Activated naive CD8-positive, alpha-beta T cell treated with anti-CD3 and anti-CD28 coated beads for 36 hours (primary cell): ENCODE results near the gene CLEC17A. TPM values are rescaled to one million over a fixed set of nuclear protein-coding genes. Genes with fewer than 3 reads are reported as not detected.
"Not testable (repeated sequence)": the region's sequence is repeated elsewhere in the genome, so short reads cannot be mapped to it uniquely, and the experiment has no call there.

Experiments
- DNase-seq: peaks from one replicate; pipeline ENCODE4 v3.0.0; 2021
- H3K27ac Mint-ChIP-seq: one replicate; pipeline ENCODE4 v1.8.0; 2022; ENCODE audit warnings: mild to moderate bottlenecking, moderate library complexity, mixed read lengths
- H3K27me3 Mint-ChIP-seq: one replicate; pipeline ENCODE4 v1.8.0; 2022; ENCODE audit warnings: mild to moderate bottlenecking, mixed read lengths
- H3K36me3 Mint-ChIP-seq: one replicate; pipeline ENCODE4 v1.8.0; 2021; ENCODE audit warnings: mild to moderate bottlenecking, mixed read lengths
- H3K4me1 Mint-ChIP-seq: one replicate; pipeline ENCODE4 v1.8.0; 2021; ENCODE audit warnings: mixed read lengths
- H3K4me3 Mint-ChIP-seq: one replicate; pipeline ENCODE4 v1.8.0; 2022; ENCODE audit warnings: mild to moderate bottlenecking, moderate library complexity, mixed read lengths
- H3K9me3 Mint-ChIP-seq: one replicate; pipeline ENCODE4 v1.8.0; 2022; ENCODE audit warnings: mixed read lengths
- total RNA-seq, 2 experiments: library from RNA; stranded (reverse); gene quantifications; one replicate each; pipeline ENCODE4 v1.2.3, GENCODE V29; 2021

CLEC17A gene
- total RNA-seq, 2 experiments from 2014 or later: 0.64 to 0.84 TPM

DNA sequence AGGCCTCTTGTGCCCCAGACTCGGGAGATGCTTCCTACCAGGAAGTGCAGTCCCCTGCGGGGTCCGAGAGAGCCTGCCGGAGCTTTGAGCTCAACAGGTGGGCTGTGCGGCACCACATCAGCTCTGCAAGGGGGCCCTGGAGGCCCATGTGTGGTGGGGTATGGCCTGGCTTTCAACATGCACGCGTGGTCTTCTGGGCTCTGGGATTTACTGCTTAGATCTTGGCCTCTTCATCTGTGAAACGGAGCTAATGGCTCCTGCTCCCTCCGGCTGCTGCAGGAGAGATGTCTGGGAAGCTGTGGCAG lies 29.0 kb upstream of the CLEC17A start:
- DNase-seq: no peak
- peaks cover 9% of the 10 kb centered on the region for H3K36me3 Mint-ChIP-seq
- H3K9me3 Mint-ChIP-seq: no peaks in the 10 kb centered on the region
- H3K27me3 Mint-ChIP-seq: no peaks in the 10 kb centered on the region
- H3K27ac Mint-ChIP-seq: no peak overlapping the region
- H3K4me3 Mint-ChIP-seq: no peak overlapping the region
- H3K4me1 Mint-ChIP-seq: peaks cover 31% of the 10 kb centered on the region

DNA sequence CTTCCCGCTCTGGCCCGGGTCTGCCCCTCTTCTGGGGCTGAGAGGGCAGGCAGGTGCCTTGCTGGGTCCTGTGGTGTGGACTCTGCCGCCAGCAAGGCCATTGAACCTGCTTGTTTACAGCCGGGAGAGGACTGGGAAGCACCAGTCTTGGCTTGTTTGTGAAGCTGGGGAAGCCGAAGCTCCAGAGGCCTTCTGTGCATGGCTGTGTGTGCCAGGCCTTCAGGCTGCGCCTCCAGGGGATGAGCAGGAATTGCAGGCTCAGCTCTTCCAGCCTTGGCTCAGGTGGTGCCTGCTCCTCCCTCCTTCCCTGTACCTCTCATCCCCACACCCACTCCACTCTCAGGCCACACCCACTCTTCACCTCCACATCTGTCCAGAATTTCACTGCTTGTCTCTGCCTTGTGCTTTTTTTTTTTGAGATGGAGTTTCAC lies 28.5 kb upstream of the CLEC17A start:
- Mint-ChIP-seq H3K27ac (no peak overlapping the region), H3K9me3 (no peaks in the 10 kb centered on the region), H3K4me3 (no peak overlapping the region), H3K36me3 (peaks cover 4% of the 10 kb centered on the region), H3K4me1 (peaks cover 31% of the 10 kb centered on the region), H3K27me3 (no peaks in the 10 kb centered on the region)
- no peak for DNase-seq

GRCh38 chr19:14555918-14556661 lies 26.8 kb upstream of the CLEC17A start:
- Mint-ChIP-seq H3K4me3 (no peak overlapping the region), H3K27me3 (no peaks in the 10 kb centered on the region), H3K27ac (no peak overlapping the region), H3K4me1 (peaks cover 25% of the 10 kb centered on the region), H3K36me3 (no peaks in the 10 kb centered on the region), H3K9me3 (no peaks in the 10 kb centered on the region)
- DNase-seq: no peak

DNA sequence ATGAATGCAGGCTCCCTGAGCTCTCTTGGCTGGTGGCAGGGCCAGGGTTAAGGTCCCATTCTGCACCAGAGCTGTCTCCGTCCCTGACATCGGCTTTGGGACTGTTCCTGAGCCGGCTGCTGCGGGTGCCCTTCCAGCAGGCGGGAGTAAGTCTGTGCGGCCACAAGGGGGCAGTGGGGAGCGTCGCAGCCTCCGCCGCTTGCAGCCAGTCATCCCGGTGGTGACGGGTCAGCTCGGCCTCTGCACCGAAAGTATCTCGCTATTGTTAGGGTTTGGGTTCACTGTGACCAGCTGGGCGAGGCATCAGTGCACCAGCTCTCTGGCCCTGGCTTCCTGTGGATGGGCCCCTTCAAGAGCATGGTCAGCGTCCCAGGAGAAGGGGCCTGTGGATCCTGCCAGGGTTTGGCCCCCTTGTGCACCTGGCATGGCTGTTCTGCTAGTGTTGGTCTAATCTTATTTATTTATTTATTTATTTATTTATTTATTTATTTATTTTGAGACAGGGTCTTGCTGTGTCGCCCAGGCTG lies 26.2 kb upstream of the CLEC17A start:
- Mint-ChIP-seq H3K9me3 (no peaks in the 10 kb centered on the region), H3K4me3 (no peak overlapping the region), H3K36me3 (no peaks in the 10 kb centered on the region), H3K27me3 (no peaks in the 10 kb centered on the region), H3K27ac (no peak overlapping the region), H3K4me1 (peaks cover 22% of the 10 kb centered on the region)
- peak; percentile 79 for DNase-seq

DNA sequence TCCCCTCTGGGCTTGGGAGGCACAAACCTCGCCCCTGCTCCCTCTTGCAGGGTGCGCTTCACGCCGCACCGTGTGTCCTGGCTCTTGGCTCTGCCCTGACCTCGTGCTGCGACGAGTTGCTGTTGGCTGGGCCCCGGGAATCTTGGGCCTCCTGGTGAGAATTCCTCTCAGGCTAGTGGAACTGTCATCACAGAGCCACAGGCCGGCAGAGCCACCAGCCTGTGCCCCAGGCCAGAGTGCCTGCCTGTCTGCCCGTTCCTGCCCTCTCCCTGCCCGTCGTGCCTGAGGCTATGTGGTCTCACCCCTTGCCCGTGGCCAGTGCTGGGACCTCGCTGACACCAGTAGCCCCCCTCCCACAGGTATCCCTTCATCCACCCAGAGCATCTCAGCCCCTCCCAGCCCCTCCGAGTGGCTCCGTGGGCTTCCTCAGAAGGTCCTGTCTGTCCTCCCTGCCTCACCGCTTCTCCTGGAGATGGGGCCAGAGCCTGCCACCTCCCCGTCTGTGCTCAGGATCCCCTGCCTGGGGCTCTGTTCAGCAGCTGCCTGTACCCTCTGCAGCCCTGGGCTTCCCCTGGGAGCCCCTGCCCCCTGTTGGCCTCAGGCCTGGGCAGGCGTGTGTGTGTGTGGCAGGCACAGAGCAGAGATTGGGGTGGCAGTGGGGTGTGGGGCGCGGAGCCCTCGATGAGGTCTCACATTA lies 24.4 kb upstream of the CLEC17A start:
- Mint-ChIP-seq H3K9me3 (no peaks in the 10 kb centered on the region), H3K4me3 (no peak overlapping the region), H3K27ac (no peak overlapping the region), H3K27me3 (no peaks in the 10 kb centered on the region), H3K36me3 (no peaks in the 10 kb centered on the region), H3K4me1 (peaks cover 19% of the 10 kb centered on the region)
- no peak for DNase-seq

- DNase-seq: no peak
- no peaks in the 10 kb centered on the region for H3K27me3 Mint-ChIP-seq
- peaks cover 19% of the 10 kb centered on the region for H3K4me1 Mint-ChIP-seq
- H3K4me3 Mint-ChIP-seq: no peak overlapping the region
- H3K9me3 Mint-ChIP-seq: no peaks in the 10 kb centered on the region
- peaks cover 5% of the 10 kb centered on the region for H3K36me3 Mint-ChIP-seq
- no peak overlapping the region for H3K27ac Mint-ChIP-seq
Measured at GRCh38 chr19:14559916-14560775, 22.7 kb upstream of the CLEC17A start.

DNA sequence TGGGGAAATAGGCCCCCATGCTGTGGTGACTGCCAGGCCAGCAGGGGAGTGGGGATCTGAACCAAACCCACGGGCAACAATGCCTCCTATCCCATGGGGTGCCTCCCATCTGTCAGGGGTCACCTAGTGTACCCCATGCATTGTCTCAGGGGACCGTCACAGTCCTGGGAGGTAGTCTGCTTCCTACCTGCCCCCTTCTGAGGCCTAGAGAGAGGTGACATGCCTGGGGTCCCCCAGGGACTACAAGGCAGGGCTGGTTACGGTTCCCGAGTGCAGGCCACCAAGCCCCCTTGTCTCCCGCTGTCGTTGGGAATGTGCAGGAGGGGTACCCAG lies 22.1 kb upstream of the CLEC17A start:
- H3K4me1 Mint-ChIP-seq: peaks cover 18% of the 10 kb centered on the region
- H3K27me3 Mint-ChIP-seq: no peaks in the 10 kb centered on the region
- no peak overlapping the region for H3K27ac Mint-ChIP-seq
- H3K9me3 Mint-ChIP-seq: no peaks in the 10 kb centered on the region
- H3K4me3 Mint-ChIP-seq: no peak overlapping the region
- no peak for DNase-seq
- H3K36me3 Mint-ChIP-seq: peaks cover 5% of the 10 kb centered on the region

- no peak overlapping the region for H3K4me3 Mint-ChIP-seq
- H3K27ac Mint-ChIP-seq: no peak overlapping the region
- H3K36me3 Mint-ChIP-seq: peaks cover 5% of the 10 kb centered on the region
Measured at GRCh38 chr19:14561249-14561648, 21.6 kb upstream of the CLEC17A start.

DNA sequence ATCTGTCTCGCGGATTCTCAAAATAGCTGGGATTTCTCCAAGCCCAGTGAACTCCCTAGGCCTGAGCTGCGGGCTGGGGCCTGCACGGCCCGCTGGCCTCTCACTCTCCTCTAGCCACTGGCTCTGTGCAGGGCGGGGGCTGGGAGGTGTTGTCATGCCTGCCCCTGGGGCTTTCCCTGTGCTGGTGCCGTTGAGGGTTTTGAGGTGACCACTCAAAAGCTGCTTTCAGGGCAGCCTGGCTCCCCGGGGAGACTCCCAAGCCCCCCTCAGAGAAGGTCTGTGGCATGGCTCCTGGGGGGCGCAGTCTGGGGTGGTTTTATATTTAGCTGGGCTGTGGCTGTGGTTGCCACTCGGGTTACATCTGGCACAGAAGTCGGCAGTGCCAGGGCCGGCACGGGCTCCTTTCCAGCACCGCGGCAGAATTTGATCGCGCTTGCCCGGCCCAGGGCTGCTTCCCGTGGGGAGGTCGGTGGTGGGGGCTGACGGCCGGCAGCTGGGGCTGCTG lies 21.0 kb upstream of the CLEC17A start:
- Mint-ChIP-seq H3K4me3 (no peak overlapping the region), H3K27me3 (no peaks in the 10 kb centered on the region), H3K4me1 (peaks cover 9% of the 10 kb centered on the region), H3K9me3 (no peaks in the 10 kb centered on the region), H3K36me3 (peaks cover 5% of the 10 kb centered on the region), H3K27ac (peak overlapping the region; percentile 49)
- DNase-seq: no peak

More at GRCh38 chr19:14561249-14561648, 21.6 kb upstream of the CLEC17A start:
- H3K4me1 Mint-ChIP-seq: peaks cover 13% of the 10 kb centered on the region
- no peaks in the 10 kb centered on the region for H3K9me3 Mint-ChIP-seq
- DNase-seq: no peak
- H3K27me3 Mint-ChIP-seq: no peaks in the 10 kb centered on the region

GRCh38 chr19:14562660-14563589 lies 20.0 kb upstream of the CLEC17A start:
- Mint-ChIP-seq H3K4me1 (peaks cover 12% of the 10 kb centered on the region), H3K27ac (no peak overlapping the region), H3K36me3 (peaks cover 5% of the 10 kb centered on the region)

GRCh38 chr19:14563590-14563926 lies 19.3 kb upstream of the CLEC17A start:
- Mint-ChIP-seq H3K36me3 (peaks cover 8% of the 10 kb centered on the region), H3K4me3 (no peak overlapping the region), H3K27ac (no peak overlapping the region), H3K27me3 (no peaks in the 10 kb centered on the region), H3K9me3 (no peaks in the 10 kb centered on the region), H3K4me1 (peaks cover 16% of the 10 kb centered on the region)
- DNase-seq: no peak

More at GRCh38 chr19:14562660-14563589, 20.0 kb upstream of the CLEC17A start:
- H3K4me3 Mint-ChIP-seq: no peak overlapping the region
- H3K27me3 Mint-ChIP-seq: no peaks in the 10 kb centered on the region
- no peaks in the 10 kb centered on the region for H3K9me3 Mint-ChIP-seq
- no peak for DNase-seq

DNA sequence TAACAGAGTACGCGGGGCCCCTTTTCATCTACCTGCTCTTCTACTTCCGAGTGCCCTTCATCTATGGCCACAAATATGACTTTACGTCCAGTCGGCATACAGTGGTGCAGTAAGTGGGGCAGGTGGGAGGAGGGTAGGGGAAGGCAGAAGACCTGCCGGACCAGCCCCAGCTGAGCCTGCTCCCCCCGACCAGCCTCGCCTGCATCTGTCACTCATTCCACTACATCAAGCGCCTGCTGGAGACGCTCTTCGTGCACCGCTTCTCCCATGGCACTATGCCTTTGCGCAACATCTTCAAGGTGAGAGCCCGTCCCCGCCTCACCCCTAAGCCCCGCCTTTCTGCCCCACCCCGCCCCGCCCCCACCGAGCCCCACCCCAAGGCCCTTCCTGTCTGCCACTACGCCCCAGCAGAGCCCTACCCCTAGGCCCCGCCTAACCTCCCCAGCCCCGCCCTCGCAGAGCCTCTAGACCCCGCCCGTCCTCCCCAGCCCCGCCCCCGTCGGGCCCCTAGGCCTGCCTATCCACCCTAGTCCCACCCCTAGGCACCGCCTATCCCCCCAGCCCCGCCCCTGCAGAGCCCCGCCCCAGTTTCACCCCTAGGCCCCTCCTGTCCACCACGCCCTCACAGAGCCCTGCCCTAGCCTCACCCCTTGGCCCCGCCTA lies 18.8 kb upstream of the CLEC17A start:
- peak; percentile 70 for DNase-seq
- Mint-ChIP-seq H3K27me3 (no peaks in the 10 kb centered on the region), H3K36me3 (peaks cover 12% of the 10 kb centered on the region), H3K4me1 (peaks cover 18% of the 10 kb centered on the region), H3K27ac (no peak overlapping the region), H3K9me3 (no peaks in the 10 kb centered on the region), H3K4me3 (no peak overlapping the region)

DNA sequence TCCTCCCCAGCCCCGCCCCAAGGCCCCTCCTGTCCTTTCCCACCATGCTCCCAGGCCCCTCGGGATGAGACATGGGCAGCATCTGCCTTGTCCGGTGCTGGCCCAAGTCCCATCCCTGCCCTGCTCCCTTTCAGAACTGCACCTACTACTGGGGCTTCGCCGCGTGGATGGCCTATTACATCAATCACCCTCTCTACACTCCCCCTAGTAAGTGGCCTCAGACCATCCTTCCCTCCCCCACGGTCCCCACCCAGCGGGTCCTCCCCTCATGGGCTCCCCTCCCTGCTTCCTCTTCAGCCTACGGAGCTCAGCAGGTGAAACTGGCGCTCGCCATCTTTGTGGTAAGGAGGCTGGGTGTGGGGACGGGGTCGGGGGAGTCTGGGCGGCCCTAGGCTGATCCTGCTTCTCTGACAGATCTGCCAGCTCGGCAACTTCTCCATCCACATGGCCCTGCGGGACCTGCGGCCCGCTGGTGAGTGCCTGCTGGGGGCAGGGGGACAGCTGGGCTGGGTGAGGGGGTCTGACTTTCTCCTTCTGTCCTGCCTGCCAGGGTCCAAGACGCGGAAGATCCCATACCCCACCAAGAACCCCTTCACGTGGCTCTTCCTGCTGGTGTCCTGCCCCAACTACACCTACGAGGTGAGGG lies 18.1 kb upstream of the CLEC17A start:
- H3K4me3 Mint-ChIP-seq, H3K27ac Mint-ChIP-seq: not testable (repeated sequence)

More for the DNA sequence above, 18.1 kb upstream of the CLEC17A start:
- H3K4me1 Mint-ChIP-seq: peaks cover 19% of the 10 kb centered on the region
- not testable (repeated sequence) for DNase-seq, H3K27me3 Mint-ChIP-seq, H3K9me3 Mint-ChIP-seq
- peaks cover 12% of the 10 kb centered on the region for H3K36me3 Mint-ChIP-seq
